DMS 273 (cell line): ENCODE measurements around the gene SRRM5.

Source experiments
- DNase-seq: peaks from one replicate; lab custom pipeline; 2025; ENCODE audit not compliant: unreplicated experiment; lab: John Stamatoyannopoulos, UW

SRRM5 gene

GRCh38 chr19:43664018-43664417 is 52.1 kb downstream of the SRRM5 start:
- DNase-seq: no peak
